ES-I3 (cell line): ENCODE results near the gene DDR2.

Source experiments
- H3K36me3 ChIP-seq: 2 replicates; pipeline ENCODE4 v1.6.1; 2013; ENCODE audit warnings: mild to moderate bottlenecking, low read length, control low read depth, moderate library complexity; ENCODE audit not compliant: insufficient read depth
- H3K4me1 ChIP-seq: 2 replicates; pipeline ENCODE4 v1.6.1; 2013; ENCODE audit warnings: mild to moderate bottlenecking, control low read depth, low read length; ENCODE audit not compliant: insufficient read depth
- H3K9ac ChIP-seq: 2 replicates; pipeline ENCODE4 v1.6.1; 2013; ENCODE audit warnings: low read depth, mild to moderate bottlenecking, low read length, moderate library complexity
- H3K9me3 ChIP-seq: 2 replicates; pipeline ENCODE4 v1.6.1; 2013; ENCODE audit warnings: mild to moderate bottlenecking, low read length, moderate library complexity; ENCODE audit not compliant: control insufficient read depth, insufficient read depth

Gene DDR2

DNA sequence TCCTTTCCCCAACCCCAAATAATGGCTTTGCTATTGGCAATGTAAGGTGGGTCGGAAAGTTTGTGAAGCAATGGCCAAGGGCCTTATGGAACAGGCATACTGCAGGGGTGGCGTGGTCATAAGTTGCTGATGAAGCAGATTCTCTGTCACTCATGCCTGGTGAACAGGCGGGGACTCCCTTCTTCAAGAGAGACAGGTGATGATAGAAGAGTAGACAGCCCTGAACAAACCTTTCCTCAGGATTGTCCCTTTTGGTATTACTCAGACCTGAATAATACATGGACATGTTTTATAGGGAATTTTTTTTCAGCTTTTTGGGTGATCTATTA, 12.7 kb downstream of the DDR2 start:
- H3K9ac ChIP-seq = no peak overlapping the region
- H3K9me3 ChIP-seq = no peaks in the 10 kb centered on the region
- H3K36me3 ChIP-seq = 0 out of 2 replicates have a peak, but pooled peaks cover 2% of the 10 kb centered on the region
- no peaks in the 10 kb centered on the region for H3K4me1 ChIP-seq

DNA sequence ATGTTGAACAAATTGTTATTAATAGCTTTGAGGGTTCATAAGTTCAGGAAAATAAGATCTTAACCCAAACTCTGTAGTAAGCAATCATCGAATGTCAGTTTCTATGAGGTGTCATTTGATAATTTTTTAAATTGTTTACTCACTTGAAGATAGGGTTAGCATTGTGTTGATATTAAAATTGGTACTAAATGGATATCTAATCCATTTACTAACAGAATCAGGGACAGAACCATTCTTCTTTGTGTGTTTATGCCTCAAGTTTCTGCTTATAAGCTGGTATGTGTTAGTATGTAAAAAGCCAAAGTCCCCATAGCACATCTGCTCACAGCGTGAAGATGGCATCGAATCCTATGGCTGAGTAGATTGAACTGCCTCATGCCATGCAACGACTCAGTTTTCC, 13.4 kb downstream of the DDR2 start:
- no peak overlapping the region for H3K9ac ChIP-seq
- no peaks in the 10 kb centered on the region for H3K9me3 ChIP-seq
- H3K4me1 ChIP-seq = no peaks in the 10 kb centered on the region
- H3K36me3 ChIP-seq = 0 out of 2 replicates have a peak, but pooled peaks cover 2% of the 10 kb centered on the region

DNA sequence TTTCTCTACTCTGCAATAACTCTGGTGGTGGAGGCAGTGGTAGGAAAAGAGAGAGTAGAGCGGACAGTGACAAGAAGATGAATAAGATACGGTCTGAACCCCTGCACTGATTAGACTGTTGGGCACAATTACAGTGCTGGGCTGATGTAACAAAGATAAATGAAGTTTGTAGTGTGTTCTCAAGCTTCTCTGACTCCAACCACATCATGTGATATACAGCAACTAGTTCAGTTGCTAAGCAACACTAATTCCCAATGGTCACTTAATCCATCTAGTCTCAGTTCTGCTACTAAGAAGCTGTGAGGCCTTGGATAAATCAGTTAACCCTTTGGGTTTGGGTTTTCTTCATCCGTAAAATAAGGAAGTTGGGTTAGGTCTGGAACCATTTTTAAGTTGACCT, 17.3 kb downstream of the DDR2 start:
- Histone ChIP-seq H3K36me3 (0 out of 2 replicates have a peak, but pooled peaks cover 2% of the 10 kb centered on the region), H3K4me1 (no peaks in the 10 kb centered on the region), H3K9ac (no peak overlapping the region), H3K9me3 (no peaks in the 10 kb centered on the region)

DNA sequence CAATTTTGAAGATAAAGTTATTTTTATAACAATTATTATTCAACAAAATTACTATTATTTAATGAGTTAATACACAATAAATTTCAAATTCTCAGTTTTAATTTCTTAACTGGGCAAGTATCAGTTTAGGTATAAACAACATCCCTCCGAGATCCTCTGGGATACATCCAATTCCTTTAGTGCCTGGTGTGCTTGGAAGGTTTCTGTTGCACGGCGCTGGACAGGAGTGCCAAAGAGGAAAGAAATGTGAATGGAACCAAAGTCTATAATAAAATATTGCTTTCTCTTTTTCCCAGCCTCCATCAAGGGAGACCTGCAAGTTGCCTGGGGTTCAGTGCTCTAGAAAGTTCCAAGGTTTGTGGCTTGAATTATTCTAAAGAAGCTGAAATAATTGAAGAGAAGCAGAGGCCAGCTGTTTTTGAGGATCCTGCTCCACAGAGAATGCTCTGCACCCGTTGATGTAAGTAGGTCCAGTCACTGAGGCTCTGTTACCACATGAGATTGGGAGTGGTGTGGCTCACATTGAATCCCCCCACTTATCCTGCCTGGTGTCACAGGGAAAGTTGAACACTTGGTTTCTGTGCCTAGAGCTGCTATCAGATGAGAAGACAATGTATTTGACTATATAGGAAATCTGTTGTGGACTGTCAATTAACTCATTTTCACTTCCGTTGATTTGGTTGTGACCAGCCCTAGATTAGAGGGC, 22.8 kb downstream of the DDR2 start:
- Histone ChIP-seq H3K9ac (no peak overlapping the region), H3K36me3 (no peaks in the 10 kb centered on the region), H3K4me1 (no peaks in the 10 kb centered on the region), H3K9me3 (no peaks in the 10 kb centered on the region)

DNA sequence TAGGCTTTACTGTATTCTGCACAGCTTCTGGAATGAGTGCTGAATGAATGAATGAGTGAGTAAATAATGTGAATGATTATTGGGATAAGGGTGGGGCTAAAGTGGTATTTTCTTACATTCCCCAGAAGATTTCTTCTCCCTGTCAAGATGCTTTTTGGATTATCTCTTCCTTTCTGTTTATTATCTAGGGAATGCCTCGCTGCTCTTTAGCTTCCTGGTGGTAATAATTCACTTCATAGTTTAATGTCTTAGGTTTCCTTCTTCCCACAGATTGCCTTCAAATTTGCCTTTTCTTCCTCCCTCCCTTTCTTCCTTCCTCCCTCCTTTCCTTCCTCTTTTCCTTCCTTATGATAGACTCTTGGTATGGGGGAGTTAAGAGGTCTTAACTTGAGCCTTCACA, 24.0 kb downstream of the DDR2 start:
- Histone ChIP-seq H3K4me1 (no peaks in the 10 kb centered on the region), H3K9me3 (no peaks in the 10 kb centered on the region), H3K36me3 (no peaks in the 10 kb centered on the region)

DNA sequence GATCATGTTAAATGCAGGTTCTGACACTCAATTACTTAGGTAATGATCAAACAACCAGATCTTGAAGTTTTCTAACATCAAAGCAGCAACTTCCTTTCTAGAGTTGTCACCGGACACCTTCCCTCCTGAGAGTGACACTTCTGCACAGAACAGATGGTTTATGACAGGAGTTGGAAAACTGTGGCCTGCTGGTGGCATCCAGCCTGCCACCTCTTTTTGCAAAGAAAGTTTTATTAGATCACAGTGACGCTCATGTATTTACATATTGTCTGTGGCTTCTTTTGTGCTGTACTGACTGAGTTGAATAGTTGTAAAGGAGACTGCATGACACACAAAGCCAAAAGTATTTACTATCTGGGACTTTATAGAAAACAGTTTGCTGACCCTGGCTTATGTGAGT, 28.3 kb downstream of the DDR2 start:
- Histone ChIP-seq H3K36me3 (no peaks in the 10 kb centered on the region), H3K4me1 (no peaks in the 10 kb centered on the region), H3K9me3 (no peaks in the 10 kb centered on the region), H3K9ac (no peak overlapping the region)

More for the DNA sequence above, 24.0 kb downstream of the DDR2 start:
- no peak overlapping the region for H3K9ac ChIP-seq

DNA sequence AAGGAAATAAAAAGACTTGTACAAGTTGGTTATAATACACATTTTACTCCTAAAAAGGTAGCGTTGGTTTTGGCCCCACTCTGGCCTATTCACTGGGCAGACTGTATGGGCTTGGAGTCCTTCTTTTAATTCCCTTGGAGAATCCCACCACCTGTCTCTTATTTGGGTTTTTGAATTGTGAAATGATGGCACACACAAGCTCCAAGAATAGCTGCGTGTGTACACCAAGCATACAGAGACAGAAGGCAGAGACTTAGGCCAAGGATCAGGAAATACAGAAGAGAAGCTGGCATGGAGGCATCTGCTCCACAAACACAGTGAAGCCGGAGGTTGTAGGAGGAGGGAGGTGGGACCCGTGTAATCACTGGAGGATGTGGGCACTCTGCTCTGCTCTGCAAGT, 29.1 kb downstream of the DDR2 start:
- H3K36me3 ChIP-seq = no peaks in the 10 kb centered on the region
- no peaks in the 10 kb centered on the region for H3K9me3 ChIP-seq
- H3K9ac ChIP-seq = no peak overlapping the region
- no peaks in the 10 kb centered on the region for H3K4me1 ChIP-seq

DNA sequence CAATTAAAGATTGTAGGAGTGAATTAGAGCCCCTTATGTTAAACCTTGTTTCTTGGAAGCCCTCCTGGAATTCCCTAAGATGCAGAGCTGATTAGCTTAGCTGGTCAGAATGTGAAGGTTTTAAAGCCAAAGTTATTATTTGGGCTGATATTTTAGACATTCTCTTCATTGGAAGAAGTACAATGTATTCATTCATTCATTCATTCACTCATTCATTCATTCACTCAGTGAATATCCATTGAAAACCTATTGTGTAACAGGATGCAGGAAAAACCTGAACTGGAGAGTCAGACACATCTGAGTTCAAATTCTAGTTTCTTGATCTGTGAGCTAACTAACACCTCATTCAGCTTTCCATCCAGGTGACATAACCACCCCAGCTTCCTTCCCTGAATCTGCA, 29.7 kb downstream of the DDR2 start:
- Histone ChIP-seq H3K9ac (no peak overlapping the region), H3K36me3 (no peaks in the 10 kb centered on the region), H3K4me1 (no peaks in the 10 kb centered on the region), H3K9me3 (no peaks in the 10 kb centered on the region)

DNA sequence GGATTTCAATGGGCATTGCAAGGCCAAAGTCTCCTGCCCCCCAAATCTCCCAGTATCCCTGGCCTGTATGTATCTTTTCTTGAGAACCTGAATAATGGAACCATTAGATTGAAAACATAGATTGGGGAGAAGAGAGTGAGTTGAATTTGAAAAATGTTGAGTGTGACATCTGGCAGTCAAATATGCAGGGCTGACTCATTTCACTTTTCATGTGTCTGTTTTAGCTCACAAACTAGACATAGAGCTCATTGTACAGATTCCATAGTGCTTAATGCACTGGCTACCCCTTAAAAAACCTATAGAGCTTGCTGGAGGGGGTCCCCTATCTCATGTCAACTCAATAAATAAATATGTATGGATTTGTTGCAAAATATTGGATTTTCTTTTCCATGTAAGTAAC, 30.8 kb downstream of the DDR2 start:
- Histone ChIP-seq H3K9ac (no peak overlapping the region), H3K4me1 (no peaks in the 10 kb centered on the region), H3K36me3 (no peaks in the 10 kb centered on the region), H3K9me3 (no peaks in the 10 kb centered on the region)

DNA sequence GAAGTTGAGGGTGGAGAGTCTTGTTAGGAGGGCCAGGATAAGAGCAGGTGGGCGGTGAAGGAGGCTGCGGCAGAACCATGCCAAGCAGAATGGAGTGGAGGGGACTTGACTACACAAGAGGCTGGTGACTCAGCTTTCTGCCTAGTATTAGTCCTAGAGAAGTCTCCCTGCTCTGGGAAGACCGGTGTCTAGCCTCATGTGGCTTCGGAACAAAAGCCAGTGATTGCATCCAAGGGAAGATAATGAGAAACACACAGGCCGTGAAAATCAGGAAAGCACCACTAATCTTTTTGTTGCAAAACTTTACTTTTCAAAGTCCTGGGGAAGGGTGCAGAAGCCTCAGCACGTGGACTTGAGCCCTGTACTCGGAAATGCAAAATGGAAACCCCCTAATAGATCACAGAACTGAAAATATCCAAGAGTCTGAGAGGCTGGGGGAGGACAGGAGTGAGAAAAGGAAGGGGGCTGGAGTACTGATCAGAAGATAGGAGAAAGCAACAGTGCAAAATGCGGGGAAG, 31.4 kb downstream of the DDR2 start:
- H3K36me3 ChIP-seq = no peaks in the 10 kb centered on the region
- H3K9me3 ChIP-seq = no peaks in the 10 kb centered on the region
- no peaks in the 10 kb centered on the region for H3K4me1 ChIP-seq
- no peak overlapping the region for H3K9ac ChIP-seq

DNA sequence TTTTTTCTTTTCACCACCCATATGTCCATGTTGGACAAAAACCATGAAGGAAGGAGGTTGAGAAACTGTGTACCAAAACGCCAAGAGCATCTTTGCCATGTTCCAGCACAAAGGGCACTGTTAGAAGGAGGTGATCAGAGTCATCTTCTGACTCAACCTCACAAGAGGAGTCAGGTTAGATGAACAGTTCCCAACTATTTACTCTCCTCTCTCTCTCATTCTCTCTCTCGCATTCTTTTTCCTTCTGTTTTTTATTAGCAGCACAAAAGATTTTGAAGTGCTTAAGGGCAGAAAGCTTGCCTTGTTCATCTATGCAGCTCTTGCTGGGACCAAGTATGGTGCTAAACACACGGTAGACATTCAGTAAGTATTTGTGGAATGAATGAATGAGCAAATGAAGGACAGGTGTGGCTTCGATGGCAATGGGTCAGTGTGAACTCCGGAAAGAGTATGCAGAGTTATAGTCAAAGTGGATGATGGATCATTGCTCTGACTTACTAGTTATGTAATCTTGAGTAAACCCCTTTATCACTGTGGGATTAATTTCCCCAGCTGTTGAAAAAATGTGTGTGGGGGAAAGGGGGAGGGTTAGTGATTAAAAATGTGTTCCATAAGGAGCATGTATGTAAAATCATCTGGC, 33.9 kb downstream of the DDR2 start:
- Histone ChIP-seq H3K36me3 (no peaks in the 10 kb centered on the region), H3K9me3 (no peaks in the 10 kb centered on the region), H3K9ac (no peak overlapping the region), H3K4me1 (no peaks in the 10 kb centered on the region)

DNA sequence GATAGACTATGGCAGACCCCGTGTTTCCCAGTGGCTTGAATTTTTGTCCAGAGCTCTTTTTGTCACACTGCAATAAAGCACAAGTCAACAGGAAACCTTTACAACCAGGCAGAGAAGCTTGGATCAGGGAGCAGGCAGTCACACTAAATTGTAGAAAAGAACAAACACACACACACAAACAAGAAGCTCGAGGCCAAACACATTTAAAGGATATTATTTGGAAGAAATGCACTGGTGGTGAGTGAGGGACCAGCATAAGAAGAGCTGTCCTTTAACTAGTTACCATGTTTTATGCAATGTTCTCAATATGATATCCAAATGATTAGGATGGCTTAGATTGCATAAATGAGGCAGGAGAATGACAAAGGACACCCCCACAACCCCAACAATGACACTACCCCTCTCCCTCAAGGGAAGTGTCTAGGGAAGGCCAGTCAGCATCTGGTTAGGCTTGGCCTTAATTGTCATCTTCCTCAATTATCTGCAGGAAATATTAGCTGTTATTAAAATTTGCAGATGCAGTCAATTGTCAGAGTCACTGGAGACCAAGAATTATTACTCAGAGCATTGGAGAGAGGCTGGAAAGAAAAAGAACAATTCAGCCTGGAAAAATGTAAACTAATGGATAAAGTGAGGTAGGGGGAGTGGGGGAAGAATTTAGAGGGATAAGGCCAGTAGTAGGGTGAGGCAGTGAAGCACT, 35.3 kb downstream of the DDR2 start:
- Histone ChIP-seq H3K4me1 (no peaks in the 10 kb centered on the region), H3K9me3 (no peaks in the 10 kb centered on the region), H3K9ac (no peak overlapping the region), H3K36me3 (no peaks in the 10 kb centered on the region)

DNA sequence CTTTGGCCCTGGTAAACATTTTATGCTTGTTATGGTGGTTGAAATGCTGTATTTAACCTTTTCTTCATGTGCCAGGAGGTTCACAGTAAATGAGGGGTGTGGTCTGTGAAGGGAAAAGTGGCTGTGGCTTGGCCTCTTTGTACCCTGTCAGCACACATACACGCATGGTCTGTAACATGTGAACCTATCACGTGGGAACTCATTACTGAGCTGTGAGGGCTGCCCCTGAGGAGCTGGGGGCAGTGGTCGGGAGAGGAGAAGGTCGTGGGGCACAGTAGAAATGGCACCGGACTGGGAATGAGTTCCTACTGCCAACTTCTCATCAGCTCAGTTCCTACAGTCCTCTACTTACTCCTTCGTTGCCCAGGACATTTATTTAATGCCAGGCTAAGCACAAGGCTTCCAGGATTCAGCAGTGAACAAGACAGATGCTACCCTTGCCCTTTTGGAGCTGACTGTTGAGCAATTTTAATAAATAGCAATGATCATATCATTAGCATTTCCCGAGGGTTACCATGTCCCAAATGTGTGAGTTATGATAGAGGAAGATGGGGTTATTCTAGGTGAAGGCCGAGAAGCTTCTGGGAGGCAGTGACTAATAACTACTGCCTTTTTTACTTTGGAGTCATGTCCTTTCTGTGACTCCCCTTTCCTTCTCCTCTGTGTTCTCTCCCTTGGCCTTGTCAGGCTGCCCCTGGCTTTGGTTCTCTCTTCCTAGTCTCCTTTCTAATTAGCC, 38.8 kb downstream of the DDR2 start:
- Histone ChIP-seq H3K9ac (no peak overlapping the region), H3K4me1 (peaks cover 7% of the 10 kb centered on the region; the same call in 1 of the 2 replicates), H3K9me3 (no peaks in the 10 kb centered on the region), H3K36me3 (no peaks in the 10 kb centered on the region)

DNA sequence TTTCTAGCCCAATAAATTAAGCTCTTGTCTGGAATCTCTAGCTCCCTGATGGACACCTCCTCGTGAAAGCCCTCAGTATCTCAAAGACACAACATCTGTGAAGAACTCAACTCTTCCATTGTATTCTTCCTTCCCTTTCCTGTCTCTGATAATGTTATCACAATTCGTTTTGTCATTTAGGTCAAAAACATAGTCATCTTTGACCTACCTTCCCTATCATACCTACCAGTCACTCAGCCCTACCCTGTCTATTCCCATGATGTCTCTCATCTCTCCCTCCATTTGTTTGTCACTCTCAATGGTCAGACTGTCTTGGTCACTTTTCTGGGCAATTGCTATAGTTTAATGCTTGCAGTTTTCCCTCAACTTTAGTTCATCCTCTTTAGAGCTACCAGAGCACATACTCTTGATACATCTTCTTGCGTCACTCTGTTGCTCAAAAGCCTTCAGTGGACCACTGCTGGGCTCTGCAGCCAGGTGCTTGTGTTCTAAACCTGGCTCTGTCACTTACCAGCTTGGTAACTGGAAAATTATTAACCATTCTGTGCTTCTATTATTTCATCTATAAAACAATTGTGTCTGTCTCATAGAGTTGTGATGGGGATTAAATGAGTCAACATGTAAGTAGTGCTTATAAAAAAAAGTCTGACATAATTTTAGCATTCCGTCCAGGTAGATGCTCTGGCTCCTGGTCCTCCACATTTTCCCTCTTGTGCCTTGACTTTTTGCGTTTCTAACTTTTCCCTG, 39.6 kb downstream of the DDR2 start:
- peaks cover 7% of the 10 kb centered on the region; the same call in 1 of the 2 replicates for H3K4me1 ChIP-seq
- no peaks in the 10 kb centered on the region for H3K9me3 ChIP-seq
- no peak overlapping the region for H3K9ac ChIP-seq
- no peaks in the 10 kb centered on the region for H3K36me3 ChIP-seq
